GM12878 (cell line): ENCODE data around the gene REL. TPM values are rescaled to one million over a fixed set of nuclear protein-coding genes. Genes with fewer than 3 reads are reported as not detected.
"Not testable (repeated sequence)": the region's sequence is repeated elsewhere in the genome, so short reads cannot be mapped to it uniquely, and the experiment has no call there.

Experiments used
- ATAC-seq: fragments of 200-7000 bp; cut with Tn5 transposase; 3 replicates; pipeline ENCODE4 v1.9.1; 2020; ENCODE audit warnings: mild to moderate bottlenecking, moderate library complexity
- BruUV-seq: library from RNA; stranded (reverse); fragments of 400-500 nt; replicated peaks from 2 replicates; lab custom pipeline; 2021; lab: Mats Ljungman, UMichigan
- CTCF ChIA-PET: fragments of 300-600 bp; sonication (Branson Sonifier 250); formaldehyde crosslinking; extraction: SDS; loops from one replicate; lab custom pipeline; 2021; ENCODE audit warnings: inconsistent platforms; lab: Yijun Ruan, JAX
- POLR2A ChIA-PET: fragments of 350-600 bp; formaldehyde crosslinking; extraction: SDS; loops from one replicate; lab custom pipeline; 2021; ENCODE audit warnings: inconsistent platforms; lab: Charles Lee
- RAD21 ChIA-PET: fragments of 300-600 bp; sonication (Branson Sonifier 250); formaldehyde crosslinking; loops from one replicate; lab custom pipeline; 2023; ENCODE audit warnings: antibody characterized with exemption; ENCODE audit not compliant: unreplicated experiment; lab: Charles Lee
- SMC1A ChIA-PET: fragments of 300-600 bp; sonication (Branson Sonifier 250); formaldehyde crosslinking; loops from one replicate; lab custom pipeline; 2023; ENCODE audit not compliant: unreplicated experiment, uncharacterized antibody; lab: Charles Lee
- DNase-seq: peaks from one replicate; pipeline ENCODE4 v3.0.0-alpha.2; 2011; ENCODE audit warnings: low read depth, low spot score
- FAIRE-seq: peaks from 3 replicates; lab custom pipeline; 2011; peaks lifted over from hg19 to GRCh38; lab: Jason Lieb, UNC
- H2AFZ ChIP-seq: 2 replicates; pipeline ENCODE4 v1.6.0; 2011; ENCODE audit warnings: low read depth, low read length, control low read depth; ENCODE audit not compliant: control insufficient read depth
- H3K27ac ChIP-seq: 2 replicates; pipeline ENCODE4 v1.5.1; 2011; ENCODE audit warnings: control low read depth; ENCODE audit not compliant: control insufficient read depth, insufficient read depth
- H3K27me3 ChIP-seq, 2 experiments: replicated peaks in 1 of 2; 2 replicates each; pipeline versions ENCODE4 v1.6.0 to v1.6.1; 2011; ENCODE audit warnings: low read length in 1 of 2; ENCODE audit not compliant: control insufficient read depth in 2 of 2, insufficient read depth in 2 of 2
- H3K36me3 ChIP-seq, 2 experiments: 2 replicates each; pipeline ENCODE4 v1.5.1; 2011; ENCODE audit warnings: low read length in 1 of 2; ENCODE audit not compliant: control insufficient read depth in 2 of 2, insufficient read depth in 2 of 2
- H3K4me1 ChIP-seq: 2 replicates; pipeline ENCODE4 v1.6.1; 2011; ENCODE audit warnings: mild to moderate bottlenecking, low read length, moderate library complexity, mixed read lengths; ENCODE audit not compliant: control insufficient read depth, insufficient read depth
- H3K4me2 ChIP-seq: 2 replicates; pipeline ENCODE4 v1.6.0; 2011; ENCODE audit warnings: control low read depth; ENCODE audit not compliant: control insufficient read depth, insufficient read depth
- H3K4me3 ChIP-seq: fragments of 200-600 bp; sonication (generic); 2 replicates; pipeline ENCODE4 v1.5.1; 2016
- H3K79me2 ChIP-seq: 2 replicates; pipeline ENCODE4 v1.6.0; 2011; ENCODE audit warnings: low read length; ENCODE audit not compliant: control insufficient read depth, insufficient read depth
- H3K9ac ChIP-seq: 2 replicates; pipeline ENCODE4 v1.8.0; 2011; ENCODE audit warnings: low read length, control low read depth, mixed read lengths; ENCODE audit not compliant: control insufficient read depth, insufficient read depth
- H3K9me3 ChIP-seq: replicated peaks from 3 replicates; pipeline ENCODE4 v1.5.1; 2011; ENCODE audit warnings: mild to moderate bottlenecking, low read length; ENCODE audit not compliant: control insufficient read depth, insufficient read depth
- H4K20me1 ChIP-seq: 2 replicates; pipeline ENCODE4 v1.6.0; 2011; ENCODE audit not compliant: control insufficient read depth, insufficient read depth
- BCL11A ChIP-seq: IDR thresholded peaks from 2 replicates; pipeline ENCODE4 v1.6.1; 2011; ENCODE audit warnings: low read depth, low read length
- CEBPB ChIP-seq, 2 experiments: fragments of 150-350 bp in 1 of 2; IDR thresholded peaks; 2 replicates each; pipeline ENCODE4 v1.6.1; 2012 to 2014; ENCODE audit warnings: low read depth in 2 of 2, low read length in 2 of 2, borderline replicate concordance in 1 of 2, inconsistent platforms in 1 of 2
- CHD1 ChIP-seq: IDR thresholded peaks from 2 replicates; pipeline ENCODE4 v1.6.1; 2012; ENCODE audit warnings: low read depth, low read length, improper control_type of control experiment
- CTCF ChIP-seq, 3 experiments: IDR thresholded peaks in 2 of 3; conservative IDR thresholded peaks in 1 of 3; 2 replicates each; pipeline ENCODE4 v1.5.1; 2011; ENCODE audit warnings: low read depth in 3 of 3, low read length in 3 of 3, mild to moderate bottlenecking in 3 of 3, control low read depth in 2 of 3, moderate library complexity in 2 of 3, inconsistent platforms in 1 of 3, mixed read lengths in 1 of 3; ENCODE audit not compliant: control insufficient read depth in 2 of 3, insufficient read depth in 1 of 3; ENCODE audit errors: extremely low read depth in 1 of 3
- IRF4 ChIP-seq: IDR thresholded peaks from 2 replicates; pipeline ENCODE4 v1.6.1; 2011; ENCODE audit warnings: low read depth, low read length
- LARP7 ChIP-seq: fragments of 450-650 bp; IDR thresholded peaks from 2 replicates; pipeline ENCODE4 v1.6.1; 2017; ENCODE audit warnings: mild to moderate bottlenecking
- RAD51 ChIP-seq: fragments of 450-650 bp; IDR thresholded peaks from 2 replicates; pipeline ENCODE4 v1.6.1; 2016; ENCODE audit warnings: moderate library complexity, mild to moderate bottlenecking, inconsistent platforms
- RB1 ChIP-seq: fragments of 450-650 bp; formaldehyde crosslinking; IDR thresholded peaks from 2 replicates; pipeline ENCODE4 v1.6.1; 2017; ENCODE audit warnings: mild to moderate bottlenecking, borderline replicate concordance
- RELA ChIP-seq: fragments of 450-650 bp; IDR thresholded peaks from 2 replicates; pipeline ENCODE4 v1.8.0; 2014; ENCODE audit warnings: borderline replicate concordance; ENCODE audit not compliant: partially characterized antibody
- SP1 ChIP-seq: IDR thresholded peaks from one replicate; pipeline ENCODE4 v1.6.1; 2011; ENCODE audit warnings: low read depth, low read length
- TAF1 ChIP-seq: IDR thresholded peaks from 2 replicates; pipeline ENCODE4 v1.6.1; 2011; ENCODE audit warnings: mild to moderate bottlenecking, low read depth, low read length, borderline replicate concordance
- ZNF622 ChIP-seq: fragments of 450-650 bp; IDR thresholded peaks from 2 replicates; pipeline ENCODE4 v1.6.1; 2017; ENCODE audit warnings: mild to moderate bottlenecking, inconsistent platforms
- ZSCAN29 ChIP-seq: fragments of 450-650 bp; IDR thresholded peaks from 2 replicates; pipeline ENCODE4 v1.6.1; 2017; ENCODE audit warnings: mild to moderate bottlenecking, moderate library complexity
- WGBS: methylation state at CpG from one replicate; pipeline ENCODE4 v1.1.6; 2016; ENCODE audit warnings: low lambda C conversion rate; ENCODE audit not compliant: insufficient replicate concordance, insufficient coverage; ENCODE audit errors: missing lambda C conversion rate; 5-methylcytosine and 5-hydroxymethylcytosine counted together
- in situ Hi-C: fragments of 300-500 bp; cut with MboI; formaldehyde crosslinking; loops from 9 replicates; pipeline ENCODE4 v1.14.3; 2018; ENCODE audit warnings: mixed read lengths
- intact Hi-C: fragments of 100-400 bp; cut with micrococcal nuclease; formaldehyde crosslinking; loops from one replicate; pipeline ENCODE4 v1.14.2; 2022; ENCODE audit not compliant: unreplicated experiment
- polyA plus RNA-seq, 11 experiments: library from polyadenylated mRNA; depleted of rRNA in 4 of 11; unstranded in 6 of 11; stranded (reverse) in 5 of 11; fragments of >200 nt; fragmentation: Nextera tagmentation in 4 of 11; fragmentation: Illumina TruSeq in 1 of 11; extraction: Ambion mirVana in 4 of 11; extraction: Trizol in 1 of 11; gene quantifications; 1 replicate in 1 of 11; 2 replicates in 10 of 11; pipeline versions ENCODE4 v1.2.1 to v1.2.3, GENCODE V29; 2011 to 2016; ENCODE audit warnings: inconsistent platforms in 2 of 11, missing spikeins in 2 of 11, low read depth in 1 of 11
- total RNA-seq, 4 experiments: library from RNA; depleted of rRNA in 3 of 4; stranded (reverse); fragments of >200 nt in 3 of 4; fragmentation: Illumina TruSeq in 1 of 4; extraction: Trizol in 1 of 4; gene quantifications; 2 replicates each; pipeline versions ENCODE4 v1.2.1 to v1.2.3, GENCODE V29; 2013 to 2021
- TF ChIP-seq, protein P1 (sequence below): IDR thresholded peaks from 2 replicates; pipeline ENCODE4 v1.6.1; 2012; ENCODE audit warnings: low read depth, low read length, improper control_type of control experiment

The REL gene
- total and polyA plus RNA-seq, 10 of the 15 experiments (the other 5 are each of a cell fraction or from before 2014, with no cell fraction given), result 6.3 to 52.4 (median 26.6) TPM

DNA sequence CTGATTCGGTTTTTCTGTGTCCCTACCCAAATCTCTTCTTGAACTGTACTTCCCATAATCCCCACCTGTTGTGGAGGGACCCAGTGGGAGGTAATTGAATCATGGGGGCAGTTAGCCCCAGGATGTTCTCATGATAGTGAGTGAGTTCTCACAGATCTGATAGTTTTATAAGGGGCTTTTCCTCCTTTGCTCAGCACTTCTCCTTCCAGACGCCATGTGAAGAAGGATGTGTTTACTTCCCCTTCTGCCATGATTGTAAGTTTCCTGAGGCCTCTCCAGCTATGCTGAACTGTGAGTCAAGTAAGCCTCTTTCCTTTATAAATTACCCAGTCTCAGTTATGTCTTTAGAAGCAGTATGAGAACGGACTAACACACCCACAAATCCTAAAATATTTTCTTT lies 16.0 kb upstream of the REL start:
- DNase-seq, BruUV-seq, H3K4me1 ChIP-seq, CTCF ChIA-PET, RAD21 ChIA-PET, H3K4me3 ChIP-seq, FAIRE-seq, H2AFZ ChIP-seq, H3K79me2 ChIP-seq, H3K27ac ChIP-seq, H3K36me3 ChIP-seq, POLR2A ChIA-PET, intact Hi-C loops, H3K4me2 ChIP-seq, ATAC-seq, H3K27me3 ChIP-seq, in situ Hi-C loops, H3K9ac ChIP-seq, H4K20me1 ChIP-seq: not testable (repeated sequence)
- 77% methylated on average over 3 of the region's 3 CpGs for WGBS
- H3K9me3 ChIP-seq, result peaks cover 14% of the 10 kb centered on the region; the same call in 2 of the 3 replicates
- SMC1A ChIA-PET, result interaction anchor here (1.1 kb wide), 1 partner anchor 103 kb away, joined by 3 read pairs; no protein-coding TSS in a partner anchor

GRCh38 chr2:60867007-60867406 lies 14.4 kb upstream of the REL start:
- DNase-seq (no peak), FAIRE-seq (no peak), ATAC-seq (no peak)
- POLR2A ChIA-PET, result no interaction called here
- Histone ChIP-seq H4K20me1 (no peaks in the 10 kb centered on the region), H3K27me3 (no peaks in the 10 kb centered on the region), H3K4me2 (no peak overlapping the region), H3K9ac (no peak overlapping the region), H2AFZ (no peak overlapping the region), H3K9me3 (peaks cover 14% of the 10 kb centered on the region; the same call in 2 of the 3 replicates), H3K36me3 (no peaks in the 10 kb centered on the region), H3K79me2 (no peaks in the 10 kb centered on the region), H3K4me1 (peaks cover 3% of the 10 kb centered on the region; the same call in 1 of the 2 replicates), H3K27ac (no peak overlapping the region), H3K4me3 (no peak overlapping the region)
- no TSS peak for BruUV-seq
- SMC1A ChIA-PET, result interaction anchor here (1.1 to 1.6 kb wide), 2 partner anchors 19 to 46 kb away, joined by 3 to 7 read pairs; no protein-coding TSS in a partner anchor
- intact Hi-C loops (no loop called here), in situ Hi-C loops (no loop called here)
- CTCF ChIA-PET, result no interaction called here
- RAD21 ChIA-PET, result interaction anchor here (1.5 kb wide), 1 partner anchor 17 kb away, joined by 3 read pairs; no protein-coding TSS in a partner anchor
- WGBS, result 90% methylated on average over 3 of the region's 3 CpGs
- no peak for TF ChIP-seq RB1
- no peak for TF ChIP-seq RAD51
- TF ChIP-seq TAF1, result no peak
- no peak for TF ChIP-seq CHD1
- TF ChIP-seq CTCF (IDR thresholded peaks at IDR 0.05 in 2 of 3, conservative IDR thresholded peaks at IDR 0.05 in 1 of 3; ENCODE audit: control insufficient read depth in 2 of 3, extremely low read depth in 1 of 3, insufficient read depth in 1 of 3, low read depth in 3 of 3, low read length in 3 of 3), result no peak
- no peak for TF ChIP-seq CEBPB (IDR thresholded peaks at IDR 0.05; ENCODE audit: borderline replicate concordance in 1 of 2, low read depth in 2 of 2, low read length in 2 of 2)
- TF ChIP-seq IRF4, result no peak
- no peak for TF ChIP-seq ZSCAN29
- TF ChIP-seq, protein P1, sequence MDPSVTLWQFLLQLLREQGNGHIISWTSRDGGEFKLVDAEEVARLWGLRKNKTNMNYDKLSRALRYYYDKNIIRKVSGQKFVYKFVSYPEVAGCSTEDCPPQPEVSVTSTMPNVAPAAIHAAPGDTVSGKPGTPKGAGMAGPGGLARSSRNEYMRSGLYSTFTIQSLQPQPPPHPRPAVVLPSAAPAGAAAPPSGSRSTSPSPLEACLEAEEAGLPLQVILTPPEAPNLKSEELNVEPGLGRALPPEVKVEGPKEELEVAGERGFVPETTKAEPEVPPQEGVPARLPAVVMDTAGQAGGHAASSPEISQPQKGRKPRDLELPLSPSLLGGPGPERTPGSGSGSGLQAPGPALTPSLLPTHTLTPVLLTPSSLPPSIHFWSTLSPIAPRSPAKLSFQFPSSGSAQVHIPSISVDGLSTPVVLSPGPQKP, result no peak
- no peak for TF ChIP-seq LARP7
- no peak for TF ChIP-seq ZNF622
- TF ChIP-seq BCL11A, result no peak
- no peak for TF ChIP-seq RELA
- no peak for TF ChIP-seq SP1
